LNCAP (cell line): Measurements from ENCODE around the gene PPIL3.

ENCODE experiments used
- CTCF ChIP-seq: fragments of 450-650 bp; IDR thresholded peaks from 2 replicates; pipeline ENCODE4 v1.5.1; 2017; ENCODE audit warnings: mild to moderate bottlenecking

The PPIL3 gene

DNA sequence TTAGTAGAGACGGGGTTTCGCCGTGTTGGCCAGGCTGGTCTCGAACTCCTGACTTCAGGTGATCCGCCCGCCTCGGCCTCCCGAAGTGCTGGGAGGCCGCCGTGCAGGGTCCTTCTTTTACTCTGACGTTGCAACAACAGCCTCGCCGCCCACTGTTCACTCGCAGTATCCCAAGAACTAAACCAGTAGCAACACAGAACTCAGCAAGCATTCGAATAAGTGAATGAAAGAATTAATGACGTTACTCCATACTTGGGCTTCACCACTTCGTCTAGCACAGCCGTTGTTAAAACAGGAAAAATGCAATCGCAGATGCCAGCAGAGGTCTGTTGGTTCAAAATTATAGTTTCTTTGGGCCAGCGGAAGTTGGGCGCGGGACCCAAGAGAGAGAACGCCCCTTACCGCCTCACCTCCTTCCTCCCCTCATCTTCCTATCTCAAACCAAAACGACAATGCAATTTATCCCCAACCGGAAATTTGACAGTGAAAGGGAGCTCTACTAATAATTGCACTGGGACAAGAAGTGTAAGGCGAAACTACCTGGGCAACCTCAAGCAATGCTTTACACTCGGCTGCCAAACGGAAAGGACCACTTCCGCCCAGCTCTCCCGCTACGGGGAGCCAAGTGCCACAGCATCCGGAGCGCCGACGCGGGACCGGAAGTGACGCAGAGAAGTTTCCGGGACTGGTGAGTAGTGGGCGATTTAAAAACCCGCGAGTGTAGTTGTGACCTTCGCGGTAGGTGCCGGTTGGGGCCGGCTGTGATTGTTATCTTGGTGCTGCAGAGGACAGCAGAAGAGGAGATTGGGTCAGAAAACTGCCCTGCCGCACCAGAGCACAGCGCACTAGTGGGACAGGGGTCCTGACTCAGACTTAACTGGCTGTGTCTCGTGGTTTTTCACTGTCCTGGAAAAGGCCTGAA is at the start of gene PPIL3, which contains the start of gene NIF3L1:
TSS of gene PPIL3 (minus strand) at position 374 of the 922 bp plus-strand sequence. CDS start 1,462 bp downstream, outside the sequence.
TSS of gene NIF3L1 (plus strand) at position 668 of the 922 bp plus-strand sequence. CDS start 2,573 bp downstream, outside the sequence.
- no peak for TF ChIP-seq CTCF

- no peak for TF ChIP-seq CTCF
These were observed 42.2 kb upstream of the PPIL3 start for GRCh38 chr2:200930947-200931626.

DNA sequence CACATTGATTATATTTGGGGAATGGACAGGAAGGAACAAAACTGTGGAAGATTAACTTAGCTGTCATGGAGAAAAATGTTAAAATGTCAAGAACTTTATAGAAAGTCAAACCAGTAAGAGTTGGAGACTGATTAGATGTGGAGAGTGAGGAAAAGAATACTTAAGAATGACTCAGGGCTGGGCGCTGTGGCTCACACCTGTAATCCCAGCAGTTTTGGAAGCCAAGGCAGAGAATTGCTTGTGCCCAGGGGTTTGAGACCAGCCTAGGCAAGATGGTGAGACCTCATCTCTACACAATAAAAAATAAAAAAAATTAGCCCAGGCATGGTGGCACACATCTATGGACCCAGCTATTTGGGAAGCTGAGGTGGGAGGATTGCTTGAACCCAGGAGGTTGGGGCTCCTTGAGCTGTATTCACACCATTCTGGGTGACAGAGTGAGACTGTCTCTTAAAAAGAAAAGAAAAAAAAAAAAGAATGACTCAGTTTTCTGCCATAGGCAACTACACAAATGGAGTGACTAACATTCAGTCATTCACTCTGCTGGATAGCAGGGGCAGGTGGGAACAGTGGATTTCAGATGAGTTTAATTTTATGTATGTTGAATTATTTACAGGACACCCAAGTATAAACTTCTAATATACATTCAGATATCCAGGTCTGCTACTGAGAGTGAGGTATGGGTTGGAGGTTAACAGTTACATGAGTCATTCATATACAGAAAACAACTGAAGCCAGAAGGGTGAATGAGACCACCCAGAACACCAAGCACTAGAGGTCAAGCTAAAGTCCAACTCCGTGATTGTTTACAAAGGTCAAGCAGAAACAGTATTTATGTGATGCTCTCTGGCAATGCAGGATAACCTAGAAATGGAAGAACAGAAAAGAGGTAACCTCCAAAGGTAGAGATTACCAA is 40.7 kb upstream of the PPIL3 start:
- no peak for TF ChIP-seq CTCF

- no peak for TF ChIP-seq CTCF
These were observed 33.6 kb upstream of the PPIL3 start for GRCh38 chr2:200922439-200922838.

GRCh38 chr2:200913654-200914053 is 24.8 kb upstream of the PPIL3 start:
- no peak for TF ChIP-seq CTCF

DNA sequence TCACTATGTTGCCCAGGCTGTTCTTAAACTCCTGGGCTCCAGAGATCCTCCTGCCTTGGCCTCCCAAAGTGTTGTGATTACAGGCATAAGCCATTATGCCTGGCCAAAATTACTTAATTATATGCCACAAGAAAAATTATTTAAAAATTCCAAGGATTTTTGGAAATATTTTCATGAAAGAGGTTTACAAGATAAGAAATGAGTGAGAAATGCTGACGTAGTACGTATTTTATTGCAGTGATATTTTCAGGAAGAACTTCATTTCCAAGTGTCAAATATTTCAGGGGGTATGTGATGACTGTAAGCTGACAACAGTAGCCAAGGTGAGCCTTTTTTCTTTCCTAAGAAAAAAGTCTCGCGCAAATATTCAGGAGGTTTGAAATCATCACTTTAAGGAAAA is 21.1 kb upstream of the PPIL3 start:
- TF ChIP-seq CTCF: no peak
